T-helper 2 cell (primary cell): ENCODE results near the gene SH2D4B.
A peak's percentile ranks its signal among the peaks of the same experiment; 100 is the strongest.

Source experiments
- DNase-seq, 5 experiments: peaks; one replicate each; pipeline versions ENCODE4 v3.0.0 to v3.0.0-alpha.2; 2012 to 2022
- total RNA-seq, 2 donors: gene quantifications; one replicate each; lab custom pipeline; 2026; lab: John Stamatoyannopoulos, UW

Gene SH2D4B
- 0.62 to 1.3 reads per million in 2 donors for total RNA-seq

DNA sequence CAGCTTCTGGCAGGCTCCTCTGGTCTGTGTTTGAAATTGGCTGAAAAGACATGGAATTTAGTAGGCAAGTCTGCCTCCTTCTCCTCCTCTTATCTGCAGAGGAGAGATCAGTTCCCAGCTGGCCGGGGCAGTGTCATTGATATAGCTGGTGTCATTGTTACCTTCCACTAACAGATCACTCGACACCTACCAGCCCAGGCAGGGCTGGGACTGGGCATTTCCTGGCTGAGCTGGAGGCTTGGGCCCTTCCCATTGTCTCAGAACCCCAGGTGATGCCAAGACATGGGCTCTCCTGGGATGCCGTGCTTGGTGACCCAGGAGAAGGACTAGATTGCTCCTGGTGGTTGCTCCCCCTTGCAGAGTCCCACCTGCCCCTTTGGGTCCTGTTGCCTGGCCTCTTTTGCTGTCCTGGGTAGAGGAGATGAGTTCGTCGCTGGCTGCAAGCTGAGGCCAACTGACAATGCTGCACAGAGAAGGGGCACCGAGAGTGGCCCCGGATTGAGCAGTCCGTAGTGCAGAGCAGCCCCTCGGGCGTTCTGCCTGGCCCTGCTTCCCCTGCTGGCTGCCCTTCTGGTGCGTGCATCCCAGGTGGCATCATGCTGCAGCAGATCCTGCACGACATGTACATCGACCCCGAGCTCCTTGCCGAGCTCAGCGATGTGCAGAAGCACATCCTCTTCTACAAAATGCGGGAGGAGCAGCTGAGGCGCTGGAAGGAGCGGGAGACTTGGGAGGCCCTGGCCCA is at the start of gene SH2D4B:
TSS of gene SH2D4B (plus strand) at position 167 of the 745 bp plus-strand sequence. CDS start at position 597, 430 bp downstream.
- no peak for DNase-seq

DNA sequence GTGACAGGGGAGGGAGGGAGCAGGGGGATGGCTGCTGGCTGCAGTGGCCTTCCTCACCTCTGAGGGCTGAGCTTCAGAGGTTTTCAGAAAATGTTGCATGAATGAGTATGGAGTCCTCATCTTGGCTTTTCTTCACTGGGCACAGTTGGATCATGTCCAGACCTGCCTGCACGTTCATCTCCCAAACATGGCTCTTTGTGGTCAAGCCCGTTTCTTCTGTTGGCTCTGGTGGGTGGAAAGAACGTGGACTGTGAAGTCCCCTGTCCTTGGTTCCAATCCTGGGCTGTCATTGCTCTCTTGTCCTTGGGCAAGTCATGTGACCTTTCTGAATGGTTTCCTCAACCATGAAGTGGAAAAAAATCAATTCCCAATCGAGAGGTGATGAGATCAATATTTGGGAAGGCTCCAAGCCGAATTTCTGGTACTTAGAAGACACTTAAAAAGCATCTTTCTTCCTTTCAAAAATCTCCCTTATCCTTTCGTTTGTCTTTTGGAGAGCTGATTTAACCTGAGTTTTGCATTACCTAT is 49.1 kb upstream of the SH2D4B start:
- no peak for DNase-seq

DNA sequence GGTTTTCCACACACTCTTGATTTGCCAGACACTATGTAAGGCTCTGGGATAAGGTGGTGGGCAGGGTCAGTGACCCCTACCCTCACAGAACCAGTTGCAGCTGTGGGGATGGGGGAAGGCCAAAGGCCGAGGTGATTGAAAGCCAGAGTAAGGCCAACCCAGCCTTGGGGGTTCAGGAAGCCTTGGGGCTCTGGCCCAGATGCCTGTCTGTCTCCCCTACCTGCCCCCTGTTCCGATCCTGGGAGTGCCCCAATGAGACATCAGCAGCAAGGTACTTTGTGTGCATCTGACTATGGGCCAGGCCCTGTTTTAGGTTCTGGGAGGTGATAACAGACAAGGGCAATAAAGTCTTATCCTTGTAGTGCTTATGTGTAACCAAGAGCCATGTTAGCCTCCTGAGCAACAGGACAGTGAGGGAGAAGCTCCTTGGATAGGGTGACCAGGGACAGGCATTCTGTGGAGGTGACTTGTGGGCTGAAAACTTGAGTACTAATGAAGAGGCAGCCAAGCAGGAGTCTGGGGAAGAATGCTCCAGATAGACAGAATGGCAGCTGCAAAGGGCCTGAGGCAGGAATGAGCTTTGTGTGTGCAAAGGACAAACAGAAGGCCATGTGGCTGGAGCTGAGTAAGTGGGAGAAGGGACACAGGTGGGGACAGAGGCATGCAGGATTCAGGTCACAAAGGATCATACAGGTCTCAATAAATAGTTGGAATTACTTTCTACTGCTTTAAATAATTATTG is 48.2 kb upstream of the SH2D4B start:
- DNase-seq = no peak

DNA sequence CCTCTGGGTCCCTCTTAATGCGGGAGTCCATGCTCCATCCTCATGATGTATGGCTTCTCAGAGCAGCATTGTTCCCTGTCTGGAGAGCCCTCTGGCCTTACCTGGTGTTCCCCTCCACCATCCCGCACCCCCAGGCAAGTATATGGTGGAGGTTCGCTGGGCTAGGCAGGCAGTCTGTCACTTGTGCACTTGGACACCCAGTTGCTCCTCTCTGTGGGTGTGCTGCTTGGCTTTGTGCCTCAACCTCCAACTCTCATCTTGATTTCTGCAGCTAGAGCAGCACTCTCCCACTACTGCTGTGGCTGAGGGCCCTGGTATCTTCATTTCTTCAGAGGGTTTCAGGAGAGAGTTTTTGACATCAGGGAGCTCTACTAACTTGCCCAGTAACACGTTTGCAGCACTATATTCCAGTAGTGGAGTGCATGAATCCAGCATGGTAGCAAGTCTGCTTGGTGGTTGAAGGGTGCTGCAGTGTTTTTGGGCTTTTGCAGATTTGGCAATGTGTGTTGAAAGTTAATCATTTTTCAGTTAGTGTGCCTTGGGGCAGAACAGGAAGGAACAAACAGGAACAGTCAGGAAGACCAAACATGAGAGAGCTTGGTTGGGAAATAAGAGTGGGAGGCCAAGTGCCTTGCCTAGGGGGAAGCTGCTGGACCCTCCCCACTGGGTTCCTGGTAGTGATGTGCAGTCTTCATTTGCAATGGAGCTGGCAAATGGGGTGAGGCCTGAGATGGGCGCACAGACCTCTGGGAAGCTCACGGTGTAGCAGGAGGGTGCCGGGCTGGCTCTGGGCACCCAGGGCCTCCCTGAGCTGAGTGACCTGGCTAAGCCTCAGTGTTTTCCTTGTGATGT is 46.2 kb upstream of the SH2D4B start:
- no peak for DNase-seq

DNA sequence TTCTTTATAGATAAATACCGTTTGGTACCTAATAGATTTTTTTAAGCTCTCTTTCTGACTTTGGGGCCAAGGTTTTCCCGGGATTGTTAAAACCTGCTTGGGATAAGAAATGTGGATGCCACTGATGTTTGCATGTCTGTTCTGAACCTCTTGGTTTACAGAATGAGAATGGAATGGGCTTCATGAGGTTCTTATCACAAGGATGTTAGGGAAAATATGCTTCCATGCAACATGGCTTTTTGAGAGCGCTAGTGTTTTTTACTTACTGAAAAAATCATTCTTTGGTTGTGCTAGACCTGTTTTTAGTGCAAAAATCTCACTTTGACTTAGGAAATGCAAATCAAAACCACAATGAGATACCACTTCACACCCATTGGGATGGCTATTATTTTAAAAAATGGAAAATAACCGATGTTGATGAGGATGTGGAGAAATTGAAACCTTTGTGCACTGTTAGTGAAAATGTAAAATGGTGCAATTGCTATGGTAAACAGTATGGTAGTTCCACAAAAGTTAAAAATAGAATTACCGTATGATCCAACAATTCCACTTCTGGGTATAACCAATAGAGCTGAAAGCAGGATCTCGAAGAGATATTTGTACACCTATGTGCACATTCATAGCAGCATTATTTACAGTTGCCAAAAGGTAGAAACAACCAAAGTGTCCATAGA is 44.7 kb upstream of the SH2D4B start:
- DNase-seq = no peak

DNA sequence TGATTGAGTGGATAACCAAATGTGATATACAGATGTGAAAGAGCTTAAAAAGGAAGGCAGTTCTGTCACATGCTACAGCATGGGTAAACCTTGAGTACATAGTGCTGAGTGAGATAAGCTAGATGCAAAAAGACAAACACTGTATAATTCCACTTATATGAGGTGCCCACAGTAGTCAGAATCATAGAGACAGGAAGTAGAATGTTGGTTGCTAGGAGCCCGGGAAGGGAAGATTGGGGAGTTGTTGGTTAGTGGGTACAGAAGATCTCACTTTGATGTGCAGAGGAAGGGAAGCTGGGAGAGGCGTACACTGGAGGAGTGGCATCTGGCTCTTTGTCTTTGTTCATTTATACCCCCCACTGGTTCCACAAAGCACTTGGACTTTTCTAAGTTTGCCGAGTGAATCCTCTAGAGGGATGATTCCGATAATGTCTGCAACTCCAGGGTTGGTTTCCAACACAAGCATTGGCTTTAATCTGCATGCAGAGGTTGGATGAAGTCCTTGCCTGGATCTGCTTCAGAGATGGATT is 44.1 kb upstream of the SH2D4B start:
- DNase-seq = peak in 2 of 5 experiments; percentile 39 to 75

DNA sequence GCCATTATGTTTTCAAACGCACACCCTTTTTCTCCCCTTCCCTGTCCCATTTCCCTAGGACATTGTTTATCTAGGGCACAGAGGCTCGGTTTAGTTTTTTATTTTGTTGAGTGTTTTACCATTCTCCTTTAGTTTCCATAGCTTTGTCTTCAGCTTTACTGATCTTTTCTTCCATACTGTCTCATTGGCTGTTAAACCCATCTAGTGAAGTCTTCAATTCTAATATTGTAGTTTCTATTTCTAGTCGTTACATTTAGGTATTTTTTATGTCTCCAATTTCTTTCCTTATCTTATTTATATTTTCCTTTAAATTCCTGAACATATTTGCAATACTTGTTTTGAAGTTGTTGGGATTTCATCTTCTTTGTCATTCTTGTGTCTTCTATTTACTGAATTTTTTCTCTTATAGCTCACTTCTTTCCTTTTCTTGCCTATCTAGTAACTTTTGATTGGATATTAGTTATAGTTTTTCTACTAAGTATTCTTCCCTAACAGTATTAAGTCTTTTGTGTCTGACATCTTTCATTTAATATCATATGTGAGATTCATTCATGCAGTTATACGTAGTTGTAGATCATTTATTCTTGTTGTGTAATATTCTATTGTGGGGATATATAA is 41.0 kb upstream of the SH2D4B start:
- no peak for DNase-seq

DNA sequence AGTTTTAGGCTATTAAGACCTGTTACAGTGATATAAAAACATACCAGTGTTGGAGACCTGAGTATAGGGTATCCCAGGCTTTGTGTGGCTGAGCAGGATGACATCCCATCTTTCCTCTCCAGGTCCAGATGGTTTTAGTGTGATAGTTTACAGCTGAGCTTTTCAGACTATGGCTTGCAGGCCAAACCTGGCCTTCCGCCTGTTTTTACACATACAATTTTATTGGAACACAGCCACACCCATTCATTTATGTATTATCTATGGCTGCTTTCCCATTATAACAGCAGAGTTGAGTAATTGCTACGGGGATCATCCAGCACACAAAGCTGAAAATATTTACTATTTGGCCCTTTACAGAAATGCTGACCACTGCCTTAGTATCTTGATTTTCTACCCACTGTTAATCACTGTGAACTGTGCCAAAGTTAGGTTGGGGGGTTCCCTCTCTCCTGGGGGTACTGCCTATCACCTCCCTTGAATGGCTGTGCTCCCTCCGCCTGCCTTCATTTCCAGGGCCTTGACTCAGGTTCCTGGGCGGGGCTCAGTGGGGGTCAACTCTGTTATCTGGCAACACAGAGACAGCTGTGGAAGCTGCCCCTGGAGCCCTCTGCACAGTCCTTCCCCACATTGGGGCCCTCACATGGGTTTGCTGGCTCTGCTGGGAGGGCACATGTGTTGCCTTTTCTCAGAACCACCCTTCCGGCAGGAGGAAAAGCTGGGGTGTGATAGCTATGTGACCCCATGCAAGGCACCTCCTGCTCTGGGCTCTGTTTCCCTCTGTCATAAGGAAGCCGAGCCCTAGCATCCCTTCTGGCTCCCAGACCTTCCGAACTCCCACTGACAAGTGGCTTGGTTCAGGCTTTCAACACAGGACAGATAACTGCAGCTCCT is 40.3 kb upstream of the SH2D4B start:
- DNase-seq = peak in 1 of 5 experiments; percentile 31

DNA sequence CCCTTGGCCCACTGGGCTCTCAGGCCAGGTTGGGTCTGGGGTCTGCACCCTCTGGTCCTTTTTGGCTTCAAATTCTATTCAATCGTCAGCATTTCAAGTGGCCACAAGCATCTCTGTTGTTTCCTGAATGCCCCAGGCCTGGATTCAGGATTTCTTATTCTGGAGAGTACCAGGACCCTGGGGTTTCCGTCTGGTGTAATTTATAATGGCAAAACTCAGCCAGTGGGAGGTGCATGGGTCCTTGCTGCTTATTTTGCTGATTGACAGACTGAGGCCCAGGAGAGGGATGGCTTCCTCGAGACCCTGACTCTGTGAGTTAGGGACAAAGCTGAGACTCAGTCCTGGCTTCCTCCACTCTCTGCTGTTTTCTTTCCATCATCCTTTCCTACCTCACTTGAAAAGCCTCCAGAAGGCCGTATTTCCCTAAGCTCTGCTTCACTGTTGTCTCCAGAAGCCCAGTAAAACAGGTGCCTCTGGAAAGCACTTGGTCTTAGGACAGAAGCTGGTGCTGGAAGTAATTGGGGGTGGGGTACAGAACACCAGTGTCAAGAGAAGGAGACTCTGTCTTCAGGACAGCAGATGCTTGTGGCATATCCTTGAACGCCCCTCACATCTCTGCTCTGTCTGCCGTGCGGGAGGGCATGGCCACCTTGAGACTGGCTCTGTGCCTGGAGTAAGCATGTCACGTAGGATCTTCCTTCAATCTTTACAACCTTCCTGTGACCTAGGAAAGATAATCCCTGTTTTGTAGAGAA is 39.4 kb upstream of the SH2D4B start:
- DNase-seq = no peak

DNA sequence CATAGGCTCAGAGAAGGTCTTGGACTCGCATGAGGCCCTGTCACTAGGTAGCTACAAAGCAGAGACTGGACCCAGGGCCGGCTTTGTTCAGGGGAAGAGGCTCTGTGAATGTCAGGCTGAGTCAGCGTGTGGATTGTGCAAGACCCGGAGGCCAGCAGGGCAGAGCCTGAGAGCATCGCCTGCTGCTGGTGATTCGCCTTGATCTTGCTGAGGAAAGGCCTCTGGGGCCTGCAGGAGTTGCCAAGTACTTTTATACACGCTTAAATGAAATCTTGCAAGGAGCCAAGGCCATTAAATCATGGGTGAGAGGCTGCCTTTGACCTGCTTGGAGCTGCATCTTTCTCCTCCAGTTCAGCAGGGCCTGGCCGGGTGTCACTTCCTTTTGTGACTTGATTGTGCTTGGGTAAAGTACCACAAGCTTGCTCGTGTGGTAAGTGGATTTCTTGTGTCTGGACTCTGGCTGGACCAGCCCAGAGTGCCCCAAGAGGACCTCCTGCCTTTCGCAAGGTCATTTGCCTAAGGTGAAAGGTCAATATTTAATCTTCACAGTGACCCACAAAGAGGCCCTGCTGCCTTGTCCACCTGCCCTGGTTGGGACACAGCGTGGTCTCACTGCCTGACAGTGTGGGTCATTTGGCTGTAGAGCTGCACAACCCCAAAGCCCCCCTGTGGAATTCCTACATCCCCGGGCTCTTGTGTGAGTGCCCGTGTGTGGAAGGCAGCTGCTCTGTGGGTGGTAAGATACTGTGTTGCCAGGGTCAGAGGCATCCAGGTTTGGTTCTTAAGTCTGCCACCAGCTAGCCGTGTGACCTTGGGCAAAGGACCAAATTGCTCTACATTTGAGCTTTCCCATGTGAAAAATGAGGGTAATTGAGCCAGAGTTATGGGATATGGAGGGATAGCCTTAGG is 38.6 kb upstream of the SH2D4B start:
- peak in 2 of 5 experiments; percentile 35 to 67 for DNase-seq

DNA sequence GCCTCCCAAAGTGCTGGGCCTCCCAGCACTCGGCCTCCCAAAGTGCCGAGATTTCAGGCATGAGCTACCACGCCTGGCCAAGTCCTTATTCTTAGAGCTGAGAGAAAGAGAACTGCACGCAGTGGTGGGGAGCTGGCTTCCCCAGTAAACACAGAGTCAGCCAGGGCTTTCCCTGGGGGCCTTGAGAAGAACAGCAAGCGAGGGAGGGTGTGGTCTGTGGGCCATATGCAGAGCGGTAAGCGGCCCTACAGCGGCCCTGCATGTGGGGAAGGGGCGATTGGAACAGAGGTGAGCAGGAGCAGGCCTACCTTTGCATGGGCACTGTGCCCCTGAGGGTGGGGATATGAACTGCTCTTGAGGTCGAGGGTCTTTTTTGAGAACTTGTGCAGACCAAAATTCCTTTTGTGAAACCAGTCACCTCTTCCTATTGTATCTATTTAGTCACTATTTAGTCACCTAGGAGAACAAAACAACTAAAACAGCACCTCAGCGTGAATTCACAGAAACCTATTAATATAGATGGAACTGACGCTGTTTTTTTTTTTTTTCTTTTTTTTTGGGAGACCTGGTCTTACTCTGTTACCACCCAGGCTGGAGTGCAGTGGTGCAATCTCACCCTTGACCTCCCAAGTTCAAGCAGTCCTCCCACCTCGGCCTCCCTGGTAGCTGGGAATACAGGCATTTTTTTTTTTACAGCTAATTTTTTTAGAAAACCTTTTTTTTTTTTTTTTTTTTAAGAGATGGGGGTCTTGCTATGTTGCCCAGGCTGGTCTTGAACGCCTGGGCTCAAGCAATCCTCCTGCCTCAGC is 36.9 kb upstream of the SH2D4B start:
- no peak for DNase-seq

DNA sequence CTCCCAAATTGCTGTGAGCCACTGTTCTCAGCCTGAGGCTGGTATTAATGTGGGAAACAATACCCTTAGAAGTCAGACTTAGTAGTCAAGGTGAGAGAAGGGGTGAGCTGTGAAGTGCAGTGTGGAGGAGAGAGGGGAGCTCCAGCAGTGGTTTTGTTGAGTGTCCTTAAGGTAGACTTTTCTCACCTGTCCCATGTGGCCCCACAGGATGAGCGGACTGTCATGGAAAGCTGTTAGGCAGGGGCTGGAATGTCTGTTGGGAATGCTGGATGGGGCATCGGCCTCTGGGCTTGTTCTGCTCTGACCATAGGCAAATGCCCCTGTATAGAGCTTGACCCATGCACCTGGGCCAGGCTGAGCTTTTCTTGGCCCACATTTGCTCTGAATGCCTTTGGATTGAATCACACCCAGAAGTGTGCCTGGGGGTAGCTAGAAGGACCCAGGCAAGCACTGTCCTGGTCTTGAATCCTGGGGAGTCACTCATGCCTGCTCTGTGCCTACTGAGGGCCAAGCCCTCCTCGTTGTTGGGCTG is 36.3 kb upstream of the SH2D4B start:
- no peak for DNase-seq

DNA sequence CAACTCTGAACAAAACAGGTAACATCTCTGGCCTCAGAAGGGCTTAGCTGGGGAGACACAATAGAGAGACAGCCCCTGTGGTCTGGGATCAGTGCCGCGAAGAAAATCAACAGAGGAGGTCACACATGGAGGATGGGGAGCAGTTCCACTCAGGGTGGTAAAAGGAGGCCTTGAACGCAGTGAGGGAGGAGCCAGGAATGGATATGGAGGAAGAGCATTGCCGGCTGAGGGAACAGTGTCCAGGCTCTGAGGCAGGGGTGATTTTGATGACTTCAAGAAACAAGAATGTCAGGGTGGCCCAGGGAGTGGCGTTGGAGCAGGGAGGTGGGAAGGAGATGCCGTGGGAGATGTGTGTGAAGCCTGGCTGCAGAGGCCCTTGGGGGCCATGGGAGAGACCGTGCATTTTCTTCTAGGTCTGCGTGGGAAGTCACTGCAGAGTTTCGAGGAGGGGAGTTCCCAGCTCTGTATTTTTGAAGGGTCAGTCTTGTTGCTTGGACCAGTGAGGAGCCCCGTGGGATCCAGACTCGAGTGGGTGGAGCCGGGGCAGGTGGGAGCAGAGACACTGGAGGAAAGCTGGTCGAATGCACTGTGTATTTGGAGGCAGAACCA is 35.7 kb upstream of the SH2D4B start:
- DNase-seq = no peak

DNA sequence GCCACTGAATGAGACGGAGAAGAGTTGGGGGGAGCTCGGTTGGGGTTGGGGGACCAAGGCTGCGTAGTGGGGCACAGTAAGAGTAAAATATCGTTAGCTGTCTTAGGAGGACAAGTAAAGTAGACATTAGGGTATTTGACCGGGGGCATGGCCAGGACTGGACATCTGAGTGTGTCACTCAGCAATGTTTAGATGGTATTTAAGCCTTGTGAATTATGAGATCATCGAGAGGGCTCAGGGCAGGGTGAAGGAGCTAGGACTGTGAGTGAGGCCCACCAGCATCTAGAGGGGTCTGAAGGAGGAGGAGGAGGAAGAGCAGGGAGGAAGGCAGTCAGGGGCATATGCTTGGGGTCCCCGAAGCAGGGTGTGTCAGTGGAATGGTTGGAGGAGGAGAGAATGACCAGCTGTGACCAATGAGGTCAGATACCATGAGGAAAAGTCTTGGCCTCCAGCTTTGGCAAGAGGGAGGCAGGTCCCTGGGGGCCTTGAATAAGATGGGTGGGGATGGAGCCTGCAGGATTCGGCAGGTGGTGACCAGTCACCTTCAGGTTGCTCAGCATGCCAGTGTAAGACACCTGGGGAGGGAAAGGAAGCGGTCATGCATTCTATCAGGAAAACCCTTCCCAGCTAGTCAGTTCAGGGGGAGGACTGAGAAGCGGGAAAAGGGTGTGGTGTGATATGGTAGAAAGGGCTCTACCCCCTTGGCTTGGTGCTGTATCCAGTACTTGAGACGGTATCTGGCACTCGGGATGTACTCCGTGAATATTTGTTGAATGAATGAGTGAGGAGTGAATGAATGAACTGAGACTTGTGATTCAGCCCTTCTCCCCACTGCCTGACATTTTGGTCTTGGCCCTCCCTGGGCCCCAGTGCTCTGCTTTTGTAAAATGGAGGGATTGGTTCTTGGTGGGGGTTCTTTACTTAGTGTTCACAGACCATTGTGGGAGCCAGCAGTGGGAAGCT is 34.8 kb upstream of the SH2D4B start:
- DNase-seq = no peak

DNA sequence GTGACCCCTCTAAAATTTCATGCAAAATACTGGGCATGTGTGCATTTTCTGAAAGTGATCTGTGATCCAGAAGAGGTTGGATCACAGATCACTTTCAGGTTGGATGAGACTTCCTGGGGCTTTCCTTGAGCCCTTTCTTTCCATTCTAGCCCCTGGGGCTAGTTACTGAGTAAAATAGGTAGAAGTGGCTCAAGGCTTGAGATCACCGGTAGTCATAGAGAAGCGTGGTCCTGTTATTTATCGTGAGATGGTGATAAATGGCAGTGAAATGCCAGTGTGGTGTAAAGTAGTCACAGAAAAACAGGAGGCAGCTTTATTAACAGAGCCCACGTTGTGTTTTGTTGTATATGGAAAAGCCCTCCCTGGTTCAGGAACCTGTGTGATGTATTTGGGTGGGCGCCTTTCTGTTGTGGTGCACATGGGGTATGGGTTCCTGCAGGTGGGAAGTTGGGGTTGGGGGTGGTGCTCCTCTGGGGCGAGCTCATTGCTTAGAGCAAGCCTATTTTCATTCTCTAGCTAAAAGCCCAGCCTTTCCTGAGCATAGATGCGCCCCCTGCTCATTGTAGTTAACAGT is 34.0 kb upstream of the SH2D4B start:
- no peak for DNase-seq
